HCT116 (cell line): ENCODE data around the gene LYRM4. TPM values are rescaled to one million over a fixed set of nuclear protein-coding genes. Genes with fewer than 3 reads are reported as not detected.

Experiments
- ATAC-seq: fragments of 200-7000 bp; cut with Tn5 transposase; 2 replicates; pipeline ENCODE4 v1.9.1; 2020; ENCODE audit warnings: mild to moderate bottlenecking, moderate library complexity
- BruUV-seq: library from RNA; stranded (reverse); fragments of 400-500 nt; replicated peaks from 2 replicates; lab custom pipeline; 2021; lab: Mats Ljungman, UMichigan
- CTCF ChIA-PET: fragments of 300-600 bp; sonication (Branson Sonifier 250); formaldehyde crosslinking; loops from one replicate; lab custom pipeline; 2021; ENCODE audit warnings: antibody characterized with exemption; lab: Charles Lee
- POLR2A ChIA-PET: fragments of 300-600, 350-600 bp; sonication (Branson Sonifier 250); formaldehyde crosslinking; loops from one replicate; lab custom pipeline; 2021; ENCODE audit warnings: antibody characterized with exemption; lab: Charles Lee
- RAD21 ChIA-PET, 2 experiments: fragments of 300-600 bp; sonication (Branson Sonifier 250); formaldehyde crosslinking; loops; one replicate each; lab custom pipeline; 2023; ENCODE audit warnings: low total read pairs in 2 of 2; ENCODE audit not compliant: uncharacterized antibody in 2 of 2, unreplicated experiment in 2 of 2, low non-redundant PET in 1 of 2; lab: Charles Lee
- DNase-seq: peaks from one replicate; pipeline ENCODE4 v3.0.0-alpha.2; 2010; ENCODE audit warnings: low read depth, low spot score
- H2AFZ ChIP-seq: fragments of 200-600 bp; shearing (Covaris generic), sonication (generic); 2 replicates; pipeline ENCODE4 v1.6.1; 2017; ENCODE audit warnings: low read depth, mixed run types, mixed read lengths, antibody characterized with exemption, low read length; ENCODE audit not compliant: poor library complexity, severe bottlenecking
- H3K27ac ChIP-seq: 2 replicates; pipeline ENCODE4 v1.5.1; 2012; ENCODE audit warnings: low read depth, low read length
- H3K27me3 ChIP-seq: fragments of 200-600 bp; sonication (generic); 2 replicates; pipeline ENCODE4 v1.6.1; 2016; ENCODE audit warnings: mixed run types, low read length, mixed read lengths; ENCODE audit not compliant: insufficient read depth
- H3K36me3 ChIP-seq, 2 experiments: fragments of 200-500 bp in 1 of 2; fragments of 200-600 bp in 1 of 2; sonication (Bioruptor generic) in 1 of 2; sonication (generic) in 1 of 2; 2 replicates each; pipeline versions ENCODE4 v1.5.1 to v1.6.1; 2014 to 2016; ENCODE audit warnings: low read length in 2 of 2, inconsistent platforms in 1 of 2, mixed read lengths in 1 of 2, mixed run types in 1 of 2; ENCODE audit not compliant: insufficient read depth in 2 of 2, control insufficient read depth in 1 of 2
- H3K4me1 ChIP-seq, 2 experiments: fragments of 200-600 bp in 1 of 2; sonication (generic) in 1 of 2; 2 replicates each; pipeline versions ENCODE4 v1.5.1 to v1.6.1; 2012 to 2017; ENCODE audit warnings: low read length in 2 of 2, inconsistent platforms in 1 of 2, mild to moderate bottlenecking in 1 of 2, mixed read lengths in 1 of 2, mixed run types in 1 of 2, moderate library complexity in 1 of 2; ENCODE audit not compliant: insufficient read depth in 2 of 2, control insufficient read depth in 1 of 2
- H3K4me2 ChIP-seq: fragments of 200-600 bp; sonication (generic); 2 replicates; pipeline ENCODE4 v1.6.1; 2017; ENCODE audit warnings: mixed run types, low read length, mixed read lengths
- H3K4me3 ChIP-seq, 2 experiments: fragments of 200-600 bp in 1 of 2; sonication (generic) in 1 of 2; replicated peaks in 1 of 2; 2 replicates each; pipeline ENCODE4 v1.5.1; 2011 to 2016; ENCODE audit warnings: low read length in 2 of 2, control low read depth in 1 of 2, low read depth in 1 of 2, mild to moderate bottlenecking in 1 of 2, mixed read lengths in 1 of 2, mixed run types in 1 of 2
- H3K79me2 ChIP-seq: fragments of 200-600 bp; sonication (generic); 2 replicates; pipeline ENCODE4 v1.6.1; 2017; ENCODE audit warnings: mild to moderate bottlenecking, mixed run types, low read length, moderate library complexity, mixed read lengths; ENCODE audit not compliant: insufficient read depth
- H3K9ac ChIP-seq: fragments of 200-600 bp; sonication (generic); 2 replicates; pipeline ENCODE4 v1.6.1; 2016; ENCODE audit warnings: low read length, mixed read lengths
- H3K9me2 ChIP-seq: fragments of 200-600 bp; sonication (generic), shearing (Covaris generic); 2 replicates; pipeline ENCODE4 v1.6.1; 2017; ENCODE audit warnings: mixed run types, mild to moderate bottlenecking, moderate library complexity; ENCODE audit not compliant: insufficient read depth
- H3K9me3 ChIP-seq, 2 experiments: fragments of 200-500 bp in 1 of 2; fragments of 200-600 bp in 1 of 2; sonication (Bioruptor generic) in 1 of 2; sonication (generic) in 1 of 2; 2 replicates each; pipeline ENCODE4 v1.6.1; 2014 to 2017; ENCODE audit warnings: low read length in 2 of 2, mixed read lengths in 2 of 2, inconsistent platforms in 1 of 2, low read depth in 1 of 2, mild to moderate bottlenecking in 1 of 2, mixed run types in 1 of 2, moderate library complexity in 1 of 2; ENCODE audit not compliant: control insufficient read depth in 1 of 2, insufficient read depth in 1 of 2
- H4K20me1 ChIP-seq: fragments of 200-600 bp; sonication (generic), shearing (Covaris generic); 2 replicates; pipeline ENCODE4 v1.6.1; 2017; ENCODE audit warnings: mixed run types, mild to moderate bottlenecking, moderate library complexity; ENCODE audit not compliant: insufficient read depth
- ATF3 ChIP-seq: IDR thresholded peaks from 2 replicates; pipeline ENCODE4 v1.6.1; 2012
- ELF1 ChIP-seq: IDR thresholded peaks from 2 replicates; pipeline ENCODE4 v1.6.1; 2012; ENCODE audit warnings: low read depth, borderline replicate concordance
- EZH2 ChIP-seq: fragments of 200-600 bp; sonication (generic); IDR thresholded peaks from 2 replicates; pipeline ENCODE4 v1.6.1; 2017; ENCODE audit warnings: antibody characterized with exemption, mixed run types
- EZH2phosphoT487 ChIP-seq: fragments of 200-600 bp; IDR thresholded peaks from 2 replicates; pipeline ENCODE4 v1.6.1; 2018; ENCODE audit warnings: antibody characterized with exemption, borderline replicate concordance
- FOSL1 ChIP-seq: IDR thresholded peaks from 2 replicates; pipeline ENCODE4 v1.6.1; 2012; ENCODE audit warnings: low read depth
- JUND ChIP-seq: IDR thresholded peaks from 2 replicates; pipeline ENCODE4 v1.6.1; 2012
- POLR2A ChIP-seq: IDR thresholded peaks from 2 replicates; pipeline ENCODE4 v1.7.0; 2011; ENCODE audit warnings: borderline replicate concordance; ENCODE audit not compliant: insufficient read depth, insufficient read length; ENCODE audit errors: extremely low read depth
- RAD21 ChIP-seq: IDR thresholded peaks from 2 replicates; pipeline ENCODE4 v1.6.1; 2012; ENCODE audit warnings: low read depth, mild to moderate bottlenecking
- REST ChIP-seq: IDR thresholded peaks from 2 replicates; pipeline ENCODE4 v1.6.1; 2012; ENCODE audit warnings: low read depth
- SP1 ChIP-seq: IDR thresholded peaks from 2 replicates; pipeline ENCODE4 v1.6.1; 2012; ENCODE audit warnings: low read depth
- SRF ChIP-seq: IDR thresholded peaks from 2 replicates; pipeline ENCODE4 v1.6.1; 2012; ENCODE audit warnings: low read depth
- YY1 ChIP-seq: IDR thresholded peaks from 2 replicates; pipeline ENCODE4 v1.6.1; 2011; ENCODE audit warnings: low read length, low read depth, moderate library complexity, mild to moderate bottlenecking; ENCODE audit not compliant: insufficient replicate concordance; ENCODE audit errors: extremely low read depth
- ZBTB33 ChIP-seq: IDR thresholded peaks from 2 replicates; pipeline ENCODE4 v1.6.1; 2011; ENCODE audit warnings: mild to moderate bottlenecking, low read length, moderate library complexity; ENCODE audit not compliant: insufficient replicate concordance; ENCODE audit errors: extremely low read depth
- ZFX ChIP-seq: fragments of 450-650 bp; IDR thresholded peaks from 2 replicates; pipeline ENCODE4 v1.6.1; 2017
- ZNF274 ChIP-seq: fragments of 200-500 bp; sonication (Bioruptor generic); IDR thresholded peaks from 2 replicates; pipeline ENCODE4 v1.6.1; 2014; ENCODE audit warnings: mild to moderate bottlenecking, low read depth, low read length, inconsistent platforms
- intact Hi-C: fragments of 100-400 bp; cut with micrococcal nuclease; formaldehyde crosslinking; loops from 2 replicates; pipeline ENCODE4 v1.10.0; 2022
- total RNA-seq: library from RNA; stranded (reverse); gene quantifications from one replicate; pipeline ENCODE4 v1.2.1, GENCODE V29; 2021; ENCODE audit not compliant: unreplicated experiment

Gene LYRM4
- total RNA-seq, 1 experiment from 2014 or later = 30.1 TPM

GRCh38 chr6:5107341-5107740 lies 153.4 kb downstream of the LYRM4 start:
- Histone ChIP-seq H3K4me2 (no peak overlapping the region), H4K20me1 (no peaks in the 10 kb centered on the region), H3K4me1 (peaks cover 0 to 4% of the 10 kb centered on the region in 2 experiments; a peak in 1 of 4 replicates), H2AFZ (no peak overlapping the region), H3K36me3 (no peaks in the 10 kb centered on the region), H3K79me2 (no peaks in the 10 kb centered on the region), H3K27me3 (no peaks in the 10 kb centered on the region), H3K9me3 (no peaks in the 10 kb centered on the region), H3K4me3 (no peak overlapping the region), H3K27ac (no peak overlapping the region), H3K9ac (no peak overlapping the region), H3K9me2 (no peaks in the 10 kb centered on the region)
- POLR2A ChIA-PET = no interaction called here
- intact Hi-C loops = no loop called here
- no TSS peak for BruUV-seq
- DNase-seq (no peak), ATAC-seq (no peak)
- RAD21 ChIA-PET = no interaction called here
- TF ChIP-seq ATF3 = no peak
- no peak for TF ChIP-seq RAD21
- no peak for TF ChIP-seq EZH2
- no peak for TF ChIP-seq FOSL1
- no peak for TF ChIP-seq ZFX
- no peak for TF ChIP-seq YY1
- TF ChIP-seq REST = no peak
- TF ChIP-seq SP1 = no peak
- no peak for TF ChIP-seq ZNF274
- TF ChIP-seq ZBTB33 = no peak
- TF ChIP-seq JUND = no peak
- TF ChIP-seq ELF1 = no peak
- no peak for TF ChIP-seq EZH2phosphoT487
- no peak for TF ChIP-seq POLR2A
- TF ChIP-seq SRF = no peak
- CTCF ChIA-PET = no interaction called here
